ENCODE results near the gene PIK3R3. TPM values are rescaled to one million over a fixed set of nuclear protein-coding genes. Genes with fewer than 3 reads are reported as not detected.
"Not testable (repeated sequence)": the region's sequence is repeated elsewhere in the genome, so short reads cannot be mapped to it uniquely, and the experiment has no call there.

Gene PIK3R3
- total RNA-seq, 2 donors from 2014 or later, result 6.2 to 12.9 TPM

- Histone ChIP-seq H3K36me3 (replicated peaks in 1 of 2; ENCODE audit: insufficient read depth in 1 of 2, low read depth in 2 of 2) (no peaks in the 10 kb centered on the region), H3K27me3 (no peaks in the 10 kb centered on the region), H3K4me3 (no peak overlapping the region), H3K9me3 (no peaks in the 10 kb centered on the region), H3K27ac (no peak overlapping the region), H3K4me1 (no peaks in the 10 kb centered on the region)
- ATAC-seq (no peak), DNase-seq (no peak)
- intact Hi-C loops (cut with DNase I), result no loop called here
- 82 to 88% methylated on average over 10 of the region's 10 CpGs for WGBS, 2 donors
- TF ChIP-seq CTCF (IDR thresholded peaks at IDR 0.05), result no peak
- no peak for TF ChIP-seq POLR2A (IDR thresholded peaks at IDR 0.05)
These were observed 35.9 kb downstream of the PIK3R3 start for GRCh38 chr1:46096269-46097148.

- H3K4me1 ChIP-seq; H3K36me3 ChIP-seq (replicated peaks in 1 of 2; ENCODE audit: insufficient read depth in 1 of 2, low read depth in 2 of 2); DNase-seq; H3K4me3 ChIP-seq; ATAC-seq; intact Hi-C loops (cut with DNase I); H3K27me3 ChIP-seq; H3K27ac ChIP-seq; H3K9me3 ChIP-seq: not testable (repeated sequence)
- WGBS, 2 donors, result 93 to 98% methylated on average over 3 of the region's 3 CpGs
These were observed 37.3 kb downstream of the PIK3R3 start for GRCh38 chr1:46095110-46095509.

DNA sequence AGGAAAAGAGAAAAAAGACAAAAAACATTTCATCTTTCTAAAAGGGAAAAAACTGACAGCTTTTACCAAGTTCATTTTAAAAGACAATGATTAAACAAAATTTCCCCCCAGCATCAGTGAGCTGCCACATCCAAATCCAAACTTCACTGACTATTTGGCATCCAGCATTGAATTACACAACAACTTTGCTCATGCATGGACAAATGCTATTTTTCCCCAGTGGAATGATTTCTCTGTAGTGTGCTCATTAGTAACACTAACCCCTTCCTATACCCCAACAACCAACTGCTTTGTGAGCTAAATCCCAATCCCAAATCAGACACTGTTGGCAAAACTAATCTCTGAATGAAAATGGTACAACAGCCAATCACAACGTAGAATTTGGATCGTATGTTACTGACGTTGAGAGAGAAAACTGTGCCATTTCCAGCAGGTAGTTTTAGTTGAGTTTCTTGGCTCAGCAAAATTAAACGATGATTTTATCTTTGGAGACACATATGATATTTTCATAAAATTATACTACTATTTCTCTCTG lies 37.9 kb downstream of the PIK3R3 start:
- Histone ChIP-seq H3K4me3 (no peak overlapping the region), H3K4me1 (no peaks in the 10 kb centered on the region), H3K27me3 (no peaks in the 10 kb centered on the region), H3K27ac (no peak overlapping the region), H3K9me3 (no peaks in the 10 kb centered on the region), H3K36me3 (replicated peaks in 1 of 2; ENCODE audit: insufficient read depth in 1 of 2, low read depth in 2 of 2) (no peaks in the 10 kb centered on the region)
- DNase-seq, result no peak
- no peak for ATAC-seq
- intact Hi-C loops (cut with DNase I), result no loop called here
- TF ChIP-seq CTCF (IDR thresholded peaks at IDR 0.05) (no peak), POLR2A (IDR thresholded peaks at IDR 0.05) (no peak)
- WGBS, 2 donors, result 78 to 80% methylated on average over 4 of the region's 4 CpGs

- ATAC-seq; H3K4me3 ChIP-seq; H3K9me3 ChIP-seq; H3K4me1 ChIP-seq; H3K36me3 ChIP-seq (replicated peaks in 1 of 2; ENCODE audit: insufficient read depth in 1 of 2, low read depth in 2 of 2); H3K27ac ChIP-seq; DNase-seq; intact Hi-C loops (cut with DNase I); H3K27me3 ChIP-seq: not testable (repeated sequence)
- WGBS, 2 donors, result 83 to 87% methylated on average over 4 of the region's 4 CpGs
These were observed 38.6 kb downstream of the PIK3R3 start for GRCh38 chr1:46093832-46094231.

DNA sequence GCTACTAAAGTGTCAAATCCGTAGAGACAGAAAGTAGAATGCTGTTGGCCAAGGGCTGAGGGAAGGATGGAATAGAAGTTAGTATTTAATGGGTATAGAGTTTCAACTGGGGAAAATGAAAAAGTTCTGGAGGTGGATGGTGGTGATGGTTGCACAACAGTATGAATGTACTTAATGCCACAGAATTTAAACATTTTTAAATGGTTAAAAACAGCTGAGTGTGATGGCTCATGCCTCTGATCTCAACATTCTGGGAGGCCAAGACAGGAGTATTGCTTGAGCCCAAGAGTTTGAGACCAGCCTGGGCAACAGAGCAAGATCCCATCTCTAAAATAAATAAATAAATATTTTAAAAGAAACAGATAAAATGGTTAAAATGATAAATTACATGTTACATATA lies 44.5 kb downstream of the PIK3R3 start:
- Histone ChIP-seq H3K27me3 (no peaks in the 10 kb centered on the region), H3K4me3 (no peak overlapping the region), H3K4me1 (no peaks in the 10 kb centered on the region), H3K9me3 (no peaks in the 10 kb centered on the region), H3K27ac (no peak overlapping the region), H3K36me3 (replicated peaks in 1 of 2; ENCODE audit: insufficient read depth in 1 of 2, low read depth in 2 of 2) (no peaks in the 10 kb centered on the region)
- ATAC-seq (no peak), DNase-seq (no peak)
- WGBS, 2 donors, result 88 to 94% methylated on average over 1 of the region's 1 CpG
- intact Hi-C loops (cut with DNase I), result no loop called here
- TF ChIP-seq CTCF (IDR thresholded peaks at IDR 0.05) (no peak), POLR2A (IDR thresholded peaks at IDR 0.05) (no peak)
